OCI-LY3 (cell line): ENCODE results near the gene APLF.

Experiments
- H2AFZ ChIP-seq: fragments of 200-600, 300-600 bp; shearing (Covaris generic); 2 replicates; pipeline ENCODE4 v1.6.0; 2014; ENCODE audit warnings: antibody characterized with exemption, low read depth, low read length
- H3K27ac ChIP-seq: fragments of 200-600, 300-600 bp; sonication (generic); 2 replicates; pipeline ENCODE4 v1.5.1; 2014; ENCODE audit warnings: mild to moderate bottlenecking, low read length, moderate library complexity, mixed read lengths
- H3K27me3 ChIP-seq: fragments of 200-600, 300-600 bp; sonication (generic); 2 replicates; pipeline ENCODE4 v1.6.1; 2014; ENCODE audit warnings: low read depth, low read length, mixed read lengths
- H3K36me3 ChIP-seq: fragments of 200-600, 300-600 bp; sonication (generic); replicated peaks from 2 replicates; pipeline ENCODE3; 2014; ENCODE audit warnings: low read depth, low read length, mixed read lengths
- H3K4me1 ChIP-seq: fragments of 300-600, 200-600 bp; sonication (generic); 2 replicates; pipeline ENCODE4 v1.6.1; 2014; ENCODE audit warnings: low read length, mixed read lengths
- H3K4me2 ChIP-seq: fragments of 200-600, 300-600 bp; sonication (generic); 2 replicates; pipeline ENCODE4 v1.6.1; 2014; ENCODE audit warnings: low read length, mixed read lengths
- H3K4me3 ChIP-seq: fragments of 300-600, 200-600 bp; sonication (generic); 2 replicates; pipeline ENCODE4 v1.5.1; 2014; ENCODE audit warnings: antibody characterized with exemption, mild to moderate bottlenecking, low read length, moderate library complexity
- H3K79me2 ChIP-seq: fragments of 300-600, 200-600 bp; shearing (Covaris generic); 2 replicates; pipeline ENCODE4 v1.6.1; 2014; ENCODE audit warnings: mild to moderate bottlenecking, low read length, mixed read lengths
- H3K9ac ChIP-seq: fragments of 300-600, 200-600 bp; shearing (Covaris generic); 2 replicates; pipeline ENCODE4 v1.6.0; 2014; ENCODE audit warnings: mild to moderate bottlenecking, low read length, moderate library complexity
- H3K9me3 ChIP-seq: fragments of 200-600, 300-600 bp; shearing (Covaris generic); 2 replicates; pipeline ENCODE4 v1.6.1; 2014; ENCODE audit warnings: low read length, mixed read lengths; ENCODE audit not compliant: insufficient read depth
- H4K20me1 ChIP-seq: fragments of 200-600, 300-600 bp; sonication (generic); 2 replicates; pipeline ENCODE4 v1.6.1; 2016; ENCODE audit warnings: low read length, mixed read lengths; ENCODE audit not compliant: insufficient read depth
- EZH2phosphoT487 ChIP-seq: fragments of 200-600 bp; shearing (Covaris generic); IDR thresholded peaks from 2 replicates; pipeline ENCODE4 v1.6.1; 2018; ENCODE audit warnings: antibody characterized with exemption, mixed run types, low read depth
- TF ChIP-seq, protein P1 (sequence below): fragments of 200-600, 300-600 bp; sonication (generic); IDR thresholded peaks from 2 replicates; pipeline ENCODE4 v1.5.1; 2014; ENCODE audit warnings: antibody characterized with exemption, low read length, low read depth

The APLF gene

GRCh38 chr2:68562934-68563333, 95.5 kb downstream of the APLF start:
- no peaks in the 10 kb centered on the region for H3K27me3 ChIP-seq

GRCh38 chr2:68564426-68564825, 97.0 kb downstream of the APLF start:
- H3K9me3 ChIP-seq, result no peaks in the 10 kb centered on the region
- H3K9ac ChIP-seq, result no peak overlapping the region
- peaks cover 4% of the 10 kb centered on the region for H3K4me1 ChIP-seq
- H2AFZ ChIP-seq, result no peak overlapping the region
- H3K27ac ChIP-seq, result no peak overlapping the region
- no peak for TF ChIP-seq EZH2phosphoT487
- TF ChIP-seq, protein P1, sequence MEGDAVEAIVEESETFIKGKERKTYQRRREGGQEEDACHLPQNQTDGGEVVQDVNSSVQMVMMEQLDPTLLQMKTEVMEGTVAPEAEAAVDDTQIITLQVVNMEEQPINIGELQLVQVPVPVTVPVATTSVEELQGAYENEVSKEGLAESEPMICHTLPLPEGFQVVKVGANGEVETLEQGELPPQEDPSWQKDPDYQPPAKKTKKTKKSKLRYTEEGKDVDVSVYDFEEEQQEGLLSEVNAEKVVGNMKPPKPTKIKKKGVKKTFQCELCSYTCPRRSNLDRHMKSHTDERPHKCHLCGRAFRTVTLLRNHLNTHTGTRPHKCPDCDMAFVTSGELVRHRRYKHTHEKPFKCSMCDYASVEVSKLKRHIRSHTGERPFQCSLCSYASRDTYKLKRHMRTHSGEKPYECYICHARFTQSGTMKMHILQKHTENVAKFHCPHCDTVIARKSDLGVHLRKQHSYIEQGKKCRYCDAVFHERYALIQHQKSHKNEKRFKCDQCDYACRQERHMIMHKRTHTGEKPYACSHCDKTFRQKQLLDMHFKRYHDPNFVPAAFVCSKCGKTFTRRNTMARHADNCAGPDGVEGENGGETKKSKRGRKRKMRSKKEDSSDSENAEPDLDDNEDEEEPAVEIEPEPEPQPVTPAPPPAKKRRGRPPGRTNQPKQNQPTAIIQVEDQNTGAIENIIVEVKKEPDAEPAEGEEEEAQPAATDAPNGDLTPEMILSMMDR, result no peak
- H3K36me3 ChIP-seq, result no peaks in the 10 kb centered on the region
- H3K4me2 ChIP-seq, result no peak overlapping the region
- H3K79me2 ChIP-seq, result no peaks in the 10 kb centered on the region
- H3K27me3 ChIP-seq, result no peaks in the 10 kb centered on the region
- no peaks in the 10 kb centered on the region for H4K20me1 ChIP-seq
- no peak overlapping the region for H3K4me3 ChIP-seq

More at GRCh38 chr2:68562934-68563333, 95.5 kb downstream of the APLF start:
- Histone ChIP-seq H3K36me3 (no peaks in the 10 kb centered on the region), H3K9ac (no peak overlapping the region), H4K20me1 (no peaks in the 10 kb centered on the region), H3K4me1 (peaks cover 7% of the 10 kb centered on the region), H3K4me2 (no peak overlapping the region), H3K27ac (no peak overlapping the region), H3K4me3 (no peak overlapping the region), H3K9me3 (no peaks in the 10 kb centered on the region), H2AFZ (no peak overlapping the region), H3K79me2 (no peaks in the 10 kb centered on the region)
- TF ChIP-seq, protein P1, result no peak
- no peak for TF ChIP-seq EZH2phosphoT487

- H3K9ac ChIP-seq, result no peak overlapping the region
- H3K27me3 ChIP-seq, result no peaks in the 10 kb centered on the region
- H2AFZ ChIP-seq, result no peak overlapping the region
- H3K4me2 ChIP-seq, result no peak overlapping the region
- no peaks in the 10 kb centered on the region for H3K36me3 ChIP-seq
- H3K79me2 ChIP-seq, result no peaks in the 10 kb centered on the region
- peaks cover 4% of the 10 kb centered on the region for H3K4me1 ChIP-seq
- no peak for TF ChIP-seq EZH2phosphoT487
- TF ChIP-seq, protein P1, result no peak
- no peak overlapping the region for H3K27ac ChIP-seq
- no peaks in the 10 kb centered on the region for H4K20me1 ChIP-seq
- H3K4me3 ChIP-seq, result no peak overlapping the region
- no peaks in the 10 kb centered on the region for H3K9me3 ChIP-seq
These were observed 97.9 kb downstream of the APLF start for GRCh38 chr2:68565273-68565672.

- Histone ChIP-seq H3K79me2 (no peaks in the 10 kb centered on the region), H3K27me3 (no peaks in the 10 kb centered on the region), H3K4me1 (peaks cover 4% of the 10 kb centered on the region), H3K9ac (no peak overlapping the region), H3K4me2 (no peak overlapping the region), H2AFZ (no peak overlapping the region), H3K9me3 (no peaks in the 10 kb centered on the region), H3K4me3 (no peak overlapping the region), H4K20me1 (no peaks in the 10 kb centered on the region), H3K27ac (no peak overlapping the region), H3K36me3 (no peaks in the 10 kb centered on the region)
- TF ChIP-seq, protein P1, result no peak
- no peak for TF ChIP-seq EZH2phosphoT487
These were observed 98.5 kb downstream of the APLF start for GRCh38 chr2:68565858-68566257.
